HepG2 (cell line): Measurements from ENCODE around the gene P2RX3. TPM values are rescaled to one million over a fixed set of nuclear protein-coding genes. Genes with fewer than 3 reads are reported as not detected.
A peak's percentile ranks its signal among the peaks of the same experiment; 100 is the strongest.

Experiments
- ATM ChIP-seq: fragments of 450-650 bp; IDR thresholded peaks from 2 replicates; pipeline ENCODE4 v1.7.1; 2017; ENCODE audit warnings: mild to moderate bottlenecking, borderline replicate concordance
- CENPX ChIP-seq: sonication (generic); formaldehyde crosslinking; IDR thresholded peaks from 2 replicates; pipeline ENCODE4 v1.9.0; 2021; ENCODE audit warnings: mild to moderate bottlenecking, missing genetic modification reagents, moderate library complexity
- FOSL1 ChIP-seq: sonication (generic); formaldehyde crosslinking; IDR thresholded peaks from 2 replicates; pipeline ENCODE4 v1.9.0; 2021; ENCODE audit warnings: missing genetic modification reagents, borderline replicate concordance
- GABPB1 ChIP-seq: IDR thresholded peaks from 2 replicates; pipeline ENCODE4 v1.6.1; 2016; ENCODE audit warnings: mild to moderate bottlenecking, missing genetic modification reagents, moderate library complexity, missing compliant biosample characterization
- KLF16 ChIP-seq, 2 experiments: sonication (generic) in 1 of 2; formaldehyde crosslinking in 1 of 2; IDR thresholded peaks; 2 replicates each; pipeline versions ENCODE4 v1.6.1 to v1.8.0; 2016 to 2023; ENCODE audit warnings: missing genetic modification reagents in 2 of 2, missing compliant biosample characterization in 1 of 2
- MTF1 ChIP-seq: sonication (generic); formaldehyde crosslinking; IDR thresholded peaks from 2 replicates; pipeline ENCODE4 v1.5.0; 2020; ENCODE audit warnings: missing genetic modification reagents
- NFRKB ChIP-seq: fragments of 450-650 bp; IDR thresholded peaks from 2 replicates; pipeline ENCODE4 v1.6.1; 2017
- NRL ChIP-seq: sonication (generic); formaldehyde crosslinking; IDR thresholded peaks from 2 replicates; pipeline ENCODE4 v1.5.0; 2020; ENCODE audit warnings: missing genetic modification reagents, mild to moderate bottlenecking, moderate library complexity, borderline replicate concordance
- RARG ChIP-seq: sonication (generic); formaldehyde crosslinking; IDR thresholded peaks from 2 replicates; pipeline ENCODE4 v1.4.0; 2020; ENCODE audit warnings: low read depth, mild to moderate bottlenecking, missing genetic modification reagents
- RXRA ChIP-seq: sonication (generic); formaldehyde crosslinking; IDR thresholded peaks from 2 replicates; pipeline ENCODE4 v1.5.1; 2020; ENCODE audit warnings: missing genetic modification reagents
- polyA plus RNA-seq, 8 experiments: library from polyadenylated mRNA; depleted of rRNA in 3 of 8; stranded (reverse) in 7 of 8; unstranded in 1 of 8; fragments of >200 nt; fragmentation: Illumina TruSeq in 4 of 8; extraction: Trizol in 4 of 8; gene quantifications; 2 replicates each; pipeline versions ENCODE4 v1.2.1 to v1.2.3, GENCODE V29; 2011 to 2016; ENCODE audit warnings: low read depth in 4 of 8, missing spikeins in 1 of 8, mixed read lengths in 1 of 8; ENCODE audit not compliant: insufficient read depth in 1 of 8
- total RNA-seq, 5 experiments: library from RNA; depleted of rRNA; stranded (reverse); fragments of >200 nt; fragmentation: Illumina TruSeq; extraction: Trizol; gene quantifications; 2 replicates each; pipeline ENCODE4 v1.2.3, GENCODE V29; 2016; ENCODE audit warnings: low read depth in 1 of 5
- TF ChIP-seq, protein P1 (sequence below): sonication (generic); formaldehyde crosslinking; IDR thresholded peaks from 2 replicates; pipeline ENCODE4 v1.5.0; 2020; ENCODE audit warnings: mild to moderate bottlenecking, missing genetic modification reagents, borderline replicate concordance
- TF ChIP-seq, protein P2 (sequence below): sonication (generic); formaldehyde crosslinking; IDR thresholded peaks from 2 replicates; pipeline ENCODE4 v1.8.0; 2022; ENCODE audit warnings: missing genetic modification reagents, mild to moderate bottlenecking, borderline replicate concordance
- TF ChIP-seq, protein P3 (sequence below): sonication (generic); formaldehyde crosslinking; IDR thresholded peaks from 2 replicates; pipeline ENCODE4 v1.4.0; 2020; ENCODE audit warnings: missing genetic modification reagents
- TF ChIP-seq, protein P4 (sequence below): sonication (generic); formaldehyde crosslinking; IDR thresholded peaks from 2 replicates; pipeline ENCODE4 v1.5.0; 2020; ENCODE audit warnings: mild to moderate bottlenecking, missing genetic modification reagents, moderate library complexity
- TF ChIP-seq, protein P5 (sequence below): sonication (generic); formaldehyde crosslinking; conservative IDR thresholded peaks from 2 replicates; pipeline ENCODE4 v1.8.0; 2022; ENCODE audit warnings: missing genetic modification reagents
- TF ChIP-seq, protein P6 (sequence below): sonication (generic); formaldehyde crosslinking; IDR thresholded peaks from 2 replicates; pipeline ENCODE4 v1.5.0; 2020; ENCODE audit warnings: mild to moderate bottlenecking, low read depth, missing genetic modification reagents, borderline replicate concordance
- TF ChIP-seq, protein P7 (sequence below): sonication (generic); formaldehyde crosslinking; IDR thresholded peaks from 2 replicates; pipeline ENCODE4 v1.5.1; 2020; ENCODE audit warnings: mild to moderate bottlenecking, moderate library complexity, missing genetic modification reagents

The P2RX3 gene
- total and polyA plus RNA-seq, 2 of the 13 experiments (the other 11 are each of a cell fraction or from before 2014, with no cell fraction given): 0.08 TPM; not detected in 1

DNA sequence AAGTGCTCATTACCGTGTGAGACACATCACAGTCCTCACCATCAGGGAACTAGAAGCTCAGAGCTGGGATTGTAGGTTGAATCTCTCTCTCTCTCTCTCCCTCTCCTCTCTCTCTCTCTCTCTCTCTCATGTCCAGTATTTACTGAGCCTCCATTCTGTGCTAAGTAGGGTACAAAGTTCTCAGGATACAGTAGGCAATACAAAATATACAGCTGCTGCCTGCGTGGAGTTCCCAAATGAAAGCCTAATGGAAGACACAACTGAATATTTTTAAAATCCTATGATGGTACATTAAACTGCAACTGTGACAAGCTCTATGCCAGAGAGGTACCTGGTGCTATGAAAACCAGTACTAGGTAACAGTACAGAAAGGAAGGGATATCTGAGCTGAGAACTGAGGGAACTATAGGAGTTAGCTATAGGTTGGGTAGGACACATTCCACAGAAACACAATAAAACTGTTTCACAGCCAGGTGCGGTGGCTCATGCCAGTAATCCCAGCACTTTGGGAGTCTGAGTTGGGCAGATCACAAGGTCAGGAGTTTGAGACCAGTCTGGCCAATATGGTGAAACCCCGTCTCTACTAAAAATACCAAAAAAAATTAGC lies 61.9 kb downstream of the P2RX3 start (continued):
- TF ChIP-seq, protein P1, sequence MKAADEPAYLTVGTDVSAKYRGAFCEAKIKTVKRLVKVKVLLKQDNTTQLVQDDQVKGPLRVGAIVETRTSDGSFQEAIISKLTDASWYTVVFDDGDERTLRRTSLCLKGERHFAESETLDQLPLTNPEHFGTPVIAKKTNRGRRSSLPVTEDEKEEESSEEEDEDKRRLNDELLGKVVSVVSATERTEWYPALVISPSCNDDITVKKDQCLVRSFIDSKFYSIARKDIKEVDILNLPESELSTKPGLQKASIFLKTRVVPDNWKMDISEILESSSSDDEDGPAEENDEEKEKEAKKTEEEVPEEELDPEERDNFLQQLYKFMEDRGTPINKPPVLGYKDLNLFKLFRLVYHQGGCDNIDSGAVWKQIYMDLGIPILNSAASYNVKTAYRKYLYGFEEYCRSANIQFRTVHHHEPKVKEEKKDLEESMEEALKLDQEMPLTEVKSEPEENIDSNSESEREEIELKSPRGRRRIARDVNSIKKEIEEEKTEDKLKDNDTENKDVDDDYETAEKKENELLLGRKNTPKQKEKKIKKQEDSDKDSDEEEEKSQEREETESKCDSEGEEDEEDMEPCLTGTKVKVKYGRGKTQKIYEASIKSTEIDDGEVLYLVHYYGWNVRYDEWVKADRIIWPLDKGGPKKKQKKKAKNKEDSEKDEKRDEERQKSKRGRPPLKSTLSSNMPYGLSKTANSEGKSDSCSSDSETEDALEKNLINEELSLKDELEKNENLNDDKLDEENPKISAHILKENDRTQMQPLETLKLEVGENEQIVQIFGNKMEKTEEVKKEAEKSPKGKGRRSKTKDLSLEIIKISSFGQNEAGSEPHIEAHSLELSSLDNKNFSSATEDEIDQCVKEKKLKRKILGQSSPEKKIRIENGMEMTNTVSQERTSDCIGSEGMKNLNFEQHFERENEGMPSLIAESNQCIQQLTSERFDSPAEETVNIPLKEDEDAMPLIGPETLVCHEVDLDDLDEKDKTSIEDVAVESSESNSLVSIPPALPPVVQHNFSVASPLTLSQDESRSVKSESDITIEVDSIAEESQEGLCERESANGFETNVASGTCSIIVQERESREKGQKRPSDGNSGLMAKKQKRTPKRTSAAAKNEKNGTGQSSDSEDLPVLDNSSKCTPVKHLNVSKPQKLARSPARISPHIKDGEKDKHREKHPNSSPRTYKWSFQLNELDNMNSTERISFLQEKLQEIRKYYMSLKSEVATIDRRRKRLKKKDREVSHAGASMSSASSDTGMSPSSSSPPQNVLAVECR (CRISPR knock-in tag): no peak; the same call in 1 of the 2 replicates
- TF ChIP-seq, protein P2, sequence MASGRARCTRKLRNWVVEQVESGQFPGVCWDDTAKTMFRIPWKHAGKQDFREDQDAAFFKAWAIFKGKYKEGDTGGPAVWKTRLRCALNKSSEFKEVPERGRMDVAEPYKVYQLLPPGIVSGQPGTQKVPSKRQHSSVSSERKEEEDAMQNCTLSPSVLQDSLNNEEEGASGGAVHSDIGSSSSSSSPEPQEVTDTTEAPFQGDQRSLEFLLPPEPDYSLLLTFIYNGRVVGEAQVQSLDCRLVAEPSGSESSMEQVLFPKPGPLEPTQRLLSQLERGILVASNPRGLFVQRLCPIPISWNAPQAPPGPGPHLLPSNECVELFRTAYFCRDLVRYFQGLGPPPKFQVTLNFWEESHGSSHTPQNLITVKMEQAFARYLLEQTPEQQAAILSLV (CRISPR knock-in tag): no peak
- TF ChIP-seq, protein P3, sequence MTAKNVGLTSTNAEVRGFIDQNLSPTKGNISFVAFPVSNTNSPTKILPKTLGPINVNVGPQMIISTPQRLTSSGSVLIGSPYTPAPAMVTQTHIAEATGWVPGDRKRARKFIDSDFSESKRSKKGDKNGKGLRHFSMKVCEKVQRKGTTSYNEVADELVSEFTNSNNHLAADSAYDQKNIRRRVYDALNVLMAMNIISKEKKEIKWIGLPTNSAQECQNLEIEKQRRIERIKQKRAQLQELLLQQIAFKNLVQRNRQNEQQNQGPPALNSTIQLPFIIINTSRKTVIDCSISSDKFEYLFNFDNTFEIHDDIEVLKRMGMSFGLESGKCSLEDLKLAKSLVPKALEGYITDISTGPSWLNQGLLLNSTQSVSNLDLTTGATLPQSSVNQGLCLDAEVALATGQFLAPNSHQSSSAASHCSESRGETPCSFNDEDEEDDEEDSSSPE (CRISPR knock-in tag): 0 out of 2 replicates have a peak, but pooled peaks have one; percentile 11
- no peak for TF ChIP-seq FOSL1 (CRISPR knock-in tag)
- TF ChIP-seq MTF1 (CRISPR knock-in tag): no peak
- TF ChIP-seq RXRA (CRISPR knock-in tag): no peak
- TF ChIP-seq, protein P4, sequence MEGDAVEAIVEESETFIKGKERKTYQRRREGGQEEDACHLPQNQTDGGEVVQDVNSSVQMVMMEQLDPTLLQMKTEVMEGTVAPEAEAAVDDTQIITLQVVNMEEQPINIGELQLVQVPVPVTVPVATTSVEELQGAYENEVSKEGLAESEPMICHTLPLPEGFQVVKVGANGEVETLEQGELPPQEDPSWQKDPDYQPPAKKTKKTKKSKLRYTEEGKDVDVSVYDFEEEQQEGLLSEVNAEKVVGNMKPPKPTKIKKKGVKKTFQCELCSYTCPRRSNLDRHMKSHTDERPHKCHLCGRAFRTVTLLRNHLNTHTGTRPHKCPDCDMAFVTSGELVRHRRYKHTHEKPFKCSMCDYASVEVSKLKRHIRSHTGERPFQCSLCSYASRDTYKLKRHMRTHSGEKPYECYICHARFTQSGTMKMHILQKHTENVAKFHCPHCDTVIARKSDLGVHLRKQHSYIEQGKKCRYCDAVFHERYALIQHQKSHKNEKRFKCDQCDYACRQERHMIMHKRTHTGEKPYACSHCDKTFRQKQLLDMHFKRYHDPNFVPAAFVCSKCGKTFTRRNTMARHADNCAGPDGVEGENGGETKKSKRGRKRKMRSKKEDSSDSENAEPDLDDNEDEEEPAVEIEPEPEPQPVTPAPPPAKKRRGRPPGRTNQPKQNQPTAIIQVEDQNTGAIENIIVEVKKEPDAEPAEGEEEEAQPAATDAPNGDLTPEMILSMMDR (CRISPR knock-in tag): no peak
- TF ChIP-seq GABPB1 (CRISPR knock-in tag): no peak
- TF ChIP-seq ATM: no peak
- TF ChIP-seq, protein P5, sequence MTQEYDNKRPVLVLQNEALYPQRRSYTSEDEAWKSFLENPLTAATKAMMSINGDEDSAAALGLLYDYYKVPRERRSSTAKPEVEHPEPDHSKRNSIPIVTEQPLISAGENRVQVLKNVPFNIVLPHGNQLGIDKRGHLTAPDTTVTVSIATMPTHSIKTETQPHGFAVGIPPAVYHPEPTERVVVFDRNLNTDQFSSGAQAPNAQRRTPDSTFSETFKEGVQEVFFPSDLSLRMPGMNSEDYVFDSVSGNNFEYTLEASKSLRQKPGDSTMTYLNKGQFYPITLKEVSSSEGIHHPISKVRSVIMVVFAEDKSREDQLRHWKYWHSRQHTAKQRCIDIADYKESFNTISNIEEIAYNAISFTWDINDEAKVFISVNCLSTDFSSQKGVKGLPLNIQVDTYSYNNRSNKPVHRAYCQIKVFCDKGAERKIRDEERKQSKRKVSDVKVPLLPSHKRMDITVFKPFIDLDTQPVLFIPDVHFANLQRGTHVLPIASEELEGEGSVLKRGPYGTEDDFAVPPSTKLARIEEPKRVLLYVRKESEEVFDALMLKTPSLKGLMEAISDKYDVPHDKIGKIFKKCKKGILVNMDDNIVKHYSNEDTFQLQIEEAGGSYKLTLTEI (CRISPR knock-in tag): no peak
- no peak for TF ChIP-seq CENPX
- no peak for TF ChIP-seq RARG (CRISPR knock-in tag)
- TF ChIP-seq KLF16 (CRISPR knock-in tag; IDR thresholded peaks at IDR 0.05): no peak
- TF ChIP-seq, protein P6, sequence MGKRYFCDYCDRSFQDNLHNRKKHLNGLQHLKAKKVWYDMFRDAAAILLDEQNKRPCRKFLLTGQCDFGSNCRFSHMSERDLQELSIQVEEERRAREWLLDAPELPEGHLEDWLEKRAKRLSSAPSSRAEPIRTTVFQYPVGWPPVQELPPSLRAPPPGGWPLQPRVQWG (CRISPR knock-in tag): no peak
- TF ChIP-seq, protein P7, sequence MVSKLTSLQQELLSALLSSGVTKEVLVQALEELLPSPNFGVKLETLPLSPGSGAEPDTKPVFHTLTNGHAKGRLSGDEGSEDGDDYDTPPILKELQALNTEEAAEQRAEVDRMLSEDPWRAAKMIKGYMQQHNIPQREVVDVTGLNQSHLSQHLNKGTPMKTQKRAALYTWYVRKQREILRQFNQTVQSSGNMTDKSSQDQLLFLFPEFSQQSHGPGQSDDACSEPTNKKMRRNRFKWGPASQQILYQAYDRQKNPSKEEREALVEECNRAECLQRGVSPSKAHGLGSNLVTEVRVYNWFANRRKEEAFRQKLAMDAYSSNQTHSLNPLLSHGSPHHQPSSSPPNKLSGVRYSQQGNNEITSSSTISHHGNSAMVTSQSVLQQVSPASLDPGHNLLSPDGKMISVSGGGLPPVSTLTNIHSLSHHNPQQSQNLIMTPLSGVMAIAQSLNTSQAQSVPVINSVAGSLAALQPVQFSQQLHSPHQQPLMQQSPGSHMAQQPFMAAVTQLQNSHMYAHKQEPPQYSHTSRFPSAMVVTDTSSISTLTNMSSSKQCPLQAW (CRISPR knock-in tag): no peak
- no peak for TF ChIP-seq NFRKB
- TF ChIP-seq NRL (CRISPR knock-in tag): no peak
